K562 (cell line): Measurements from ENCODE around the gene FHIT. TPM values are rescaled to one million over a fixed set of nuclear protein-coding genes. Genes with fewer than 3 reads are reported as not detected.

Experiments used
- ATAC-seq: fragments of 200-7000 bp; cut with Tn5 transposase; 3 replicates; pipeline ENCODE4 v1.9.1; 2020; ENCODE audit warnings: moderate library complexity
- BruUV-seq: library from RNA; stranded (reverse); fragments of 400-500 nt; replicated peaks from 2 replicates; lab custom pipeline; 2021; lab: Mats Ljungman, UMichigan
- CTCF ChIA-PET: fragments of 300-600 bp; formaldehyde crosslinking; extraction: SDS; loops from one replicate; lab custom pipeline; 2021; ENCODE audit warnings: low intra/inter-chr PET ratio; lab: Yijun Ruan, JAX
- POLR2A ChIA-PET: fragments of 300-600, 350-650 bp; sonication (Branson Sonifier 250); formaldehyde crosslinking; extraction: SDS; loops from one replicate; lab custom pipeline; 2021; ENCODE audit warnings: antibody characterized with exemption, inconsistent platforms; lab: Yijun Ruan, JAX
- DNase-seq, 4 experiments: peaks; one replicate each; pipeline versions ENCODE4 v3.0.0 to v3.0.0-alpha.2; 2011 to 2018; ENCODE audit warnings: low spot score in 3 of 4, mixed read lengths in 3 of 4; ENCODE audit errors: extremely low read depth in 1 of 4
- FAIRE-seq: peaks from 2 replicates; lab custom pipeline; 2011; peaks lifted over from hg19 to GRCh38; lab: Jason Lieb, UNC
- H2AFZ ChIP-seq: 2 replicates; pipeline ENCODE4 v1.6.0; 2011; ENCODE audit warnings: low read depth, low read length, control low read depth, inconsistent platforms
- H3K27ac ChIP-seq: fragments of 200-600 bp; 3 replicates; pipeline ENCODE4 v1.8.0; 2011; ENCODE audit warnings: low read depth, mild to moderate bottlenecking, control low read depth, inconsistent platforms, low read length, moderate library complexity, mixed read lengths; ENCODE audit errors: extremely low read depth
- H3K27me3 ChIP-seq, 2 experiments: fragments of 300-600 bp in 1 of 2; 2 replicates in 1 of 2; 3 replicates in 1 of 2; pipeline versions ENCODE4 v1.6.0 to v1.8.0; 2011; ENCODE audit warnings: inconsistent platforms in 2 of 2, low read length in 2 of 2, mild to moderate bottlenecking in 1 of 2, mixed read lengths in 1 of 2, moderate library complexity in 1 of 2; ENCODE audit not compliant: control insufficient read depth in 2 of 2, insufficient read depth in 2 of 2
- H3K36me3 ChIP-seq: fragments of 300-600 bp; 3 replicates; pipeline ENCODE4 v1.8.0; 2011; ENCODE audit warnings: mild to moderate bottlenecking, low read length, inconsistent platforms; ENCODE audit not compliant: control insufficient read depth, insufficient read depth
- H3K4me1 ChIP-seq, 2 experiments: fragments of 200-600 bp in 1 of 2; replicated peaks in 1 of 2; 2 replicates in 1 of 2; 3 replicates in 1 of 2; pipeline versions ENCODE4 v1.5.1 to v1.8.0; 2011; ENCODE audit warnings: inconsistent platforms in 2 of 2, low read length in 2 of 2, mild to moderate bottlenecking in 1 of 2, mixed read lengths in 1 of 2, moderate library complexity in 1 of 2; ENCODE audit not compliant: control insufficient read depth in 2 of 2, insufficient read depth in 2 of 2
- H3K4me2 ChIP-seq: 2 replicates; pipeline ENCODE4 v1.6.1; 2011; ENCODE audit warnings: low read length, control low read depth, inconsistent platforms, mixed read lengths; ENCODE audit not compliant: insufficient read depth
- H3K4me3 ChIP-seq: fragments of 200-600 bp; sonication (generic), shearing (Covaris generic); 2 replicates; pipeline ENCODE4 v1.5.1; 2016; ENCODE audit warnings: control low read depth, inconsistent platforms
- H3K79me2 ChIP-seq: fragments of 200-600 bp; 3 replicates; pipeline ENCODE4 v1.8.0; 2011; ENCODE audit warnings: low read length, inconsistent platforms; ENCODE audit not compliant: control insufficient read depth, insufficient read depth
- H3K9ac ChIP-seq, 2 experiments: 2 replicates each; pipeline versions ENCODE4 v1.6.0 to v1.6.1; 2011; ENCODE audit warnings: low read depth in 2 of 2, low read length in 2 of 2, control low read depth in 1 of 2, inconsistent platforms in 1 of 2, mild to moderate bottlenecking in 1 of 2, mixed read lengths in 1 of 2; ENCODE audit not compliant: insufficient read depth in 1 of 2
- H3K9me1 ChIP-seq: one replicate; pipeline ENCODE4 v1.6.0; 2011; ENCODE audit warnings: inconsistent platforms, mild to moderate bottlenecking, low read length, moderate library complexity; ENCODE audit not compliant: control insufficient read depth, insufficient read depth
- H3K9me3 ChIP-seq: replicated peaks from 2 replicates; pipeline ENCODE4 v1.5.1; 2011; ENCODE audit warnings: low read depth, low read length, inconsistent platforms; ENCODE audit not compliant: control insufficient read depth, insufficient read depth
- H4K20me1 ChIP-seq: replicated peaks from 2 replicates; pipeline ENCODE4 v1.6.1; 2011; ENCODE audit warnings: low read length, inconsistent platforms, mixed read lengths; ENCODE audit not compliant: control insufficient read depth, insufficient read depth
- E2F6 ChIP-seq, 2 experiments: IDR thresholded peaks; 2 replicates each; pipeline ENCODE4 v1.6.1; 2011; ENCODE audit warnings: borderline replicate concordance in 1 of 2, control low read depth in 1 of 2, low read depth in 1 of 2, low read length in 1 of 2, mild to moderate bottlenecking in 1 of 2, mixed read lengths in 1 of 2, moderate library complexity in 1 of 2; ENCODE audit not compliant: insufficient read depth in 1 of 2, insufficient read length in 1 of 2, poor library complexity in 1 of 2, severe bottlenecking in 1 of 2; ENCODE audit errors: extremely low read depth in 1 of 2
- MAX ChIP-seq: sonication (generic); formaldehyde crosslinking; IDR thresholded peaks from 2 replicates; pipeline ENCODE4 v1.9.0; 2022; ENCODE audit warnings: mild to moderate bottlenecking, missing genetic modification reagents
- SMC3 ChIP-seq: conservative IDR thresholded peaks from 2 replicates; pipeline ENCODE4 v1.6.1; 2011; ENCODE audit warnings: low read depth, low read length, improper control_type of control experiment; ENCODE audit not compliant: insufficient read depth
- SPI1 ChIP-seq: IDR thresholded peaks from 2 replicates; pipeline ENCODE4 v1.6.1; 2011; ENCODE audit warnings: low read depth, low read length, control low read depth, borderline replicate concordance
- WGBS: fragments of 100-300 bp; shearing (Covaris generic); methylation state at CpG from one replicate; pipeline ENCODE4 v1.1.6; 2016; ENCODE audit warnings: low coverage, mixed read lengths; ENCODE audit not compliant: insufficient coverage; ENCODE audit errors: missing lambda C conversion rate; 5-methylcytosine and 5-hydroxymethylcytosine counted together
- in situ Hi-C: fragments of 300-500 bp; cut with MboI; formaldehyde crosslinking; loops from 4 replicates; pipeline ENCODE4 v1.15.0; 2018; ENCODE audit warnings: inconsistent platforms, mixed read lengths
- intact Hi-C: fragments of 100-400 bp; cut with micrococcal nuclease; formaldehyde crosslinking; loops from 2 replicates; pipeline ENCODE4 v1.14.2; 2022
- polyA plus RNA-seq, 8 experiments: library from polyadenylated mRNA; depleted of rRNA in 4 of 8; stranded (reverse) in 5 of 8; unstranded in 3 of 8; fragments of >200 nt; fragmentation: Nextera tagmentation in 2 of 8; fragmentation: Illumina TruSeq in 1 of 8; extraction: Ambion mirVana in 2 of 8; extraction: Trizol in 1 of 8; gene quantifications; 2 replicates each; pipeline versions ENCODE4 v1.2.1 to v1.2.3, GENCODE V29; 2011 to 2014; ENCODE audit warnings: inconsistent platforms in 1 of 8, missing spikeins in 1 of 8
- total RNA-seq, 7 experiments: library from RNA; depleted of rRNA in 6 of 7; stranded (reverse); fragments of >200 nt in 6 of 7; fragmentation: Illumina TruSeq in 2 of 7; extraction: Trizol in 2 of 7; gene quantifications; 2 replicates each; pipeline versions ENCODE4 v1.2.1 to v1.2.3, GENCODE V29; 2011 to 2021; ENCODE audit warnings: low replicate concordance in 1 of 7

The FHIT gene
- total and polyA plus RNA-seq, 9 of the 15 experiments (the other 6 are each of a cell fraction or from before 2014, with no cell fraction given): 1.7 to 9.1 (median 4.3) TPM

- no peak overlapping the region for H3K4me3 ChIP-seq
- H4K20me1 ChIP-seq: no peaks in the 10 kb centered on the region
- in situ Hi-C loops: no loop called here
- H3K79me2 ChIP-seq: no peaks in the 10 kb centered on the region; the same call in 1 of the 3 replicates
- no peak for ATAC-seq
- H3K9ac ChIP-seq: no peak overlapping the region
- H3K4me1 ChIP-seq: peaks cover 0 to 16% of the 10 kb centered on the region in 2 experiments; a peak in 2 of 5 replicates
- ChIA-PET POLR2A (interaction anchor here (1.1 kb wide), 1 partner anchor 10 kb away, joined by 3 read pairs; no protein-coding TSS in a partner anchor), CTCF (no interaction called here)
- BruUV-seq: no TSS peak
- H3K27me3 ChIP-seq: no peaks in the 10 kb centered on the region
- no peak overlapping the region for H2AFZ ChIP-seq
- H3K9me3 ChIP-seq: no peaks in the 10 kb centered on the region
- TF ChIP-seq MAX: no peak
- TF ChIP-seq E2F6 (IDR thresholded peaks at IDR 0.05; ENCODE audit: borderline replicate concordance in 1 of 2, extremely low read depth in 1 of 2, insufficient read depth in 1 of 2, insufficient read length in 1 of 2, low read depth in 1 of 2, low read length in 1 of 2, poor library complexity in 1 of 2, severe bottlenecking in 1 of 2): no peak
- no peak for TF ChIP-seq SPI1
- no peak for TF ChIP-seq SMC3
- no peaks in the 10 kb centered on the region for H3K9me1 ChIP-seq
- no peak overlapping the region for H3K4me2 ChIP-seq
- H3K36me3 ChIP-seq: no peaks in the 10 kb centered on the region
- FAIRE-seq: no peak
- DNase-seq: no peak
- 21% methylated on average over 1 of the region's 1 CpG for whole genome bisulfite sequencing
- peak overlapping the region; percentile 52; the same call in 1 of the 3 replicates for H3K27ac ChIP-seq
- intact Hi-C loops: no loop called here
Measured at GRCh38 chr3:60215946-60216345, 1035.3 kb downstream of the FHIT start.
